ENCODE measurements around the gene JAG2.
A peak's percentile ranks its signal among the peaks of the same experiment; 100 is the strongest.

The JAG2 gene

GRCh38 chr14:105124823-105125222 is 43.8 kb downstream of the JAG2 start:
- no peak overlapping the region for H3K4me3 ChIP-seq (ENCODE audit: low read length)
- TF ChIP-seq CTCF (IDR thresholded peaks at IDR 0.05; ENCODE audit: insufficient read depth, low read depth, low read length, missing control alignments) = no peak
- no peak for DNase-seq (ENCODE audit: low read depth)

GRCh38 chr14:105123981-105124765 is 44.4 kb downstream of the JAG2 start:
- no peak overlapping the region for H3K4me3 ChIP-seq (ENCODE audit: low read length)
- TF ChIP-seq CTCF (IDR thresholded peaks at IDR 0.05; ENCODE audit: insufficient read depth, low read depth, low read length, missing control alignments) = no peak
- no peak for DNase-seq (ENCODE audit: low read depth)

- no peak overlapping the region for H3K4me3 ChIP-seq (ENCODE audit: low read length)
- no peak for TF ChIP-seq CTCF (IDR thresholded peaks at IDR 0.05; ENCODE audit: insufficient read depth, low read depth, low read length, missing control alignments)
- DNase-seq (ENCODE audit: low read depth) = no peak
Measured at GRCh38 chr14:105123064-105123665, 45.4 kb downstream of the JAG2 start.

DNA sequence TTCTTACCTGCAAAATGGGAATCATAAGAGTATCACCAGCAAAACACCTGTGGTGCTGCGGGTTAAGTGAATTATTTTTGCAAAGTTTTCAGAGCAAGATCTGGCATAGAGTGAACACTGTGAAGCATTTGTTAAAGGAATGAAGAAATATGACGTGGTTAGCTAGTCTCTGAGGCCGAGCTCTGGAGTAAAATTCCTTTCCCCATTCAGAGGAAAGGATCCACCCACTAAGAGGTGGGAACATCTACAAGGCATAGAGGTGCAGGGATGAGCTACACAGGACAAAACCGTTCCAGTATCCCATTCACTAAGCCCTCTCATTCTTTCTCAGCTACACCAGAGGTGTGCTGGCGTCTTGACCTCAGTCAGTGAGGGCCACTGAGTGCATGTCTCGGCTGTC is 48.5 kb downstream of the JAG2 start:
- DNase-seq (ENCODE audit: low read depth) = peak; percentile 33
- no peak overlapping the region for H3K4me3 ChIP-seq (ENCODE audit: low read length)
- no peak for TF ChIP-seq CTCF (IDR thresholded peaks at IDR 0.05; ENCODE audit: insufficient read depth, low read depth, low read length, missing control alignments)

DNA sequence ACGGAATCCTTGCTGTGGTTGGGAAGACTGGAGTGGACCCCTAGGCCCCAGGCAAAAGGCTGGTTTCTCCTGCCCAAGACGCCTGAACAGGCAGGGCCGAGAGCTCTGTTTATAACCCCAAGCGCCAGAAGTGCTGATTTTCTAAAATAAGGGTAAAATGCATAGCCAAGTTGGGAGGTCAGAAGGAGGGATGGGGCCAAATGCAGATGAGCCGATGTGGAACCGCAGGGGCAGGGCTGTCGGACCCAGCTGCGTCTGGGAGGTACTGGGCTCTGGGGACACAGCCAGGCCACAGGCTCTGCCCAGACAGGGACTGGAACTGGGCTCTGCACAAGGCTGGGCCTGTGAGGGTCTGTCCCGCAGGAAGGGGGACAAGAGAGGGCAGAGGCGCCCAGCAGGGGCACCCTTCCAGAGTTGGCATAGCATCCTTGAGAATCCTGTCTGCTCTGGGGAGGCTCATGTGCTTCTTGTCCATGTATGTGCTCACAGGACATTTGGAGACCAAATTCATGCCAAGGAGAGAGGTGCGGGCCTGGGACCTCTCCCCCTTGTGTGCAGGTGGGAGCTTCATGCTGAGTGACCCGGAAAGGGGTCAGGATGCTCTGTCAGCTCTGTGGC is 49.1 kb downstream of the JAG2 start:
- H3K4me3 ChIP-seq (ENCODE audit: low read length) = no peak overlapping the region
- no peak for TF ChIP-seq CTCF (IDR thresholded peaks at IDR 0.05; ENCODE audit: insufficient read depth, low read depth, low read length, missing control alignments)
- no peak for DNase-seq (ENCODE audit: low read depth)

- no peak overlapping the region for H3K4me3 ChIP-seq (ENCODE audit: low read length)
- peak; percentile 96 for DNase-seq (ENCODE audit: low read depth)
- no peak for TF ChIP-seq CTCF (IDR thresholded peaks at IDR 0.05; ENCODE audit: insufficient read depth, low read depth, low read length, missing control alignments)
Measured at GRCh38 chr14:105118646-105119407, 49.7 kb downstream of the JAG2 start.

Measured in epithelial cell of esophagus (primary cell).